HepG2 (cell line): Measurements from ENCODE around the gene P2RY2.

Experiments used
- NFYC ChIP-seq: IDR thresholded peaks from 2 replicates; pipeline ENCODE4 v1.6.1; 2016; ENCODE audit warnings: missing genetic modification reagents, missing compliant biosample characterization
- RAD21 ChIP-seq: fragments of 450-650 bp; formaldehyde crosslinking; IDR thresholded peaks from 2 replicates; pipeline ENCODE4 v1.5.0; 2020; ENCODE audit warnings: mild to moderate bottlenecking
- RFX5 ChIP-seq: IDR thresholded peaks from 2 replicates; pipeline ENCODE4 v1.6.1; 2011; ENCODE audit warnings: low read depth, low read length, improper control_type of control experiment
- SETDB1 ChIP-seq: sonication (generic); formaldehyde crosslinking; IDR thresholded peaks from 2 replicates; pipeline ENCODE4 v1.5.1; 2020; ENCODE audit warnings: missing genetic modification reagents, mild to moderate bottlenecking, borderline replicate concordance
- SIX1 ChIP-seq: sonication (generic); formaldehyde crosslinking; IDR thresholded peaks from 2 replicates; pipeline ENCODE4 v1.4.0; 2020; ENCODE audit warnings: missing genetic modification reagents, borderline replicate concordance
- ZNF121 ChIP-seq: sonication (generic); formaldehyde crosslinking; IDR thresholded peaks from 2 replicates; pipeline ENCODE4 v1.5.0; 2020; ENCODE audit warnings: mild to moderate bottlenecking, missing genetic modification reagents
- ZNF644 ChIP-seq: IDR thresholded peaks from 2 replicates; pipeline ENCODE4 v1.6.1; 2016; ENCODE audit warnings: low read depth
- ZNF790 ChIP-seq: sonication (generic); formaldehyde crosslinking; IDR thresholded peaks from 2 replicates; pipeline ENCODE4 v1.8.0; 2022; ENCODE audit warnings: missing genetic modification reagents, mild to moderate bottlenecking, borderline replicate concordance

DNA sequence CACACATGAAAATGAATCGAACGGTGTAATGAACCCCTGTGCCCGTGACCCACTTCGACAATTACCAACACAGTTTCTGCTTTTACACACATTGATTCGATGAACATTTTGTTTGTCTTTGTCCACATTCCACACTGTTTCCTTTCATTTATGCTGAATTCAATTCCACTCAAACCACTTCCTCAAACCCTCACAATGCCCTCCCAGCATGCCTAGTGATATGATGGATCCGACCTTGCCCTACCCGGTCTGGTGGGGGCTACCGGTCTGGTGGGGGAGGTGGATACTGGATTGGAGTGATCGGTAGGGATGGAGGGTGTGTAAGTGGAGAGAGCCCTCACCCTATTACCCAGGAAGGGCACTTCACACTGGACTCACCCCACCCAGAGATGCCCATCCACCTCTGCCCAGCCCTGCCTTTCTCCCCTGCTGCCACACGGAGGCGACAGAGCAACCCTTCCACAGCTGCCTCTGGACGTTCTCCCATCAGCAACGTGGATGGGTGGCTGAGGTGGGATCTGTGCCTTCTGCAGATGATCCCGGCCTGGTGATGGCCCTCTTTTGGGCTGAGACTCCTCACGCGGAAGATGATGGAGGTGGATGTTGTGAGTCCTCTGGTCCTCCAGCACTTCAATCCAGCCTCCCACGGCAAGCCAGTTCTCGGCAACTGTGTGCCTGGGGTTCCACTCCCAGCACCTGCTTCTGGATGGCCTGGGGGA is 33.0 kb upstream of the P2RY2 start:
- TF ChIP-seq RFX5 (no peak), SIX1 (no peak), NFYC (CRISPR knock-in tag) (no peak), ZNF121 (CRISPR knock-in tag) (no peak), SETDB1 (CRISPR knock-in tag) (no peak), ZNF644 (CRISPR knock-in tag) (no peak), ZNF790 (no peak), RAD21 (CRISPR knock-in tag) (peak; percentile 87)
